Measurements from ENCODE around the gene CDC42SE2.

DNA sequence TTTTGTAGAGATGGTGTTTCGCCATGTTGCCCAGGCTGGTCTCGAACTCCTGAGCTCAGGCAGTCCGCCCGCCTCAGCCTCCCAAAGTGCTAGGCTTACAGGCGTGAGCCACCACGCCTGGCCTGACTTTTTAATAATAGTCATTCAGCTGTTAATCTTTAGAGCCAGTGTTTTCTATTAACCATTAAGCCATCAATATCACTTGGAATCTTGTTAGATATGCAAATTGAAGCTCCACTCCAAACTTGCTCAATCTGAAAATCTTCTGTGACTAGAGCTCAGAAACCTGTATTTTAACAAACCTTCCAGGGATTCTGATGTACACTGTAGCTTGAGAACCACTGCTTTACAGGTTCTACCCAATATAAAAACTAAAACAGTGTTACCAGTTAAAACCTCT is 113.5 kb downstream of the CDC42SE2 start:
- no peak for TF ChIP-seq POLR2AphosphoS5 (IDR thresholded peaks at IDR 0.05; ENCODE audit: low read depth)
- TF ChIP-seq, protein P1, sequence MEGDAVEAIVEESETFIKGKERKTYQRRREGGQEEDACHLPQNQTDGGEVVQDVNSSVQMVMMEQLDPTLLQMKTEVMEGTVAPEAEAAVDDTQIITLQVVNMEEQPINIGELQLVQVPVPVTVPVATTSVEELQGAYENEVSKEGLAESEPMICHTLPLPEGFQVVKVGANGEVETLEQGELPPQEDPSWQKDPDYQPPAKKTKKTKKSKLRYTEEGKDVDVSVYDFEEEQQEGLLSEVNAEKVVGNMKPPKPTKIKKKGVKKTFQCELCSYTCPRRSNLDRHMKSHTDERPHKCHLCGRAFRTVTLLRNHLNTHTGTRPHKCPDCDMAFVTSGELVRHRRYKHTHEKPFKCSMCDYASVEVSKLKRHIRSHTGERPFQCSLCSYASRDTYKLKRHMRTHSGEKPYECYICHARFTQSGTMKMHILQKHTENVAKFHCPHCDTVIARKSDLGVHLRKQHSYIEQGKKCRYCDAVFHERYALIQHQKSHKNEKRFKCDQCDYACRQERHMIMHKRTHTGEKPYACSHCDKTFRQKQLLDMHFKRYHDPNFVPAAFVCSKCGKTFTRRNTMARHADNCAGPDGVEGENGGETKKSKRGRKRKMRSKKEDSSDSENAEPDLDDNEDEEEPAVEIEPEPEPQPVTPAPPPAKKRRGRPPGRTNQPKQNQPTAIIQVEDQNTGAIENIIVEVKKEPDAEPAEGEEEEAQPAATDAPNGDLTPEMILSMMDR (IDR thresholded peaks at IDR 0.05; ENCODE audit: insufficient read depth, low read length) = no peak
- no peak for TF ChIP-seq REST (IDR thresholded peaks at IDR 0.05; ENCODE audit: insufficient replicate concordance, low read depth)
- TF ChIP-seq GABPA (IDR thresholded peaks at IDR 0.05; ENCODE audit: low read depth) = no peak
